ENCODE results near the gene HSPB2. TPM values are rescaled to one million over a fixed set of nuclear protein-coding genes. Genes with fewer than 3 reads are reported as not detected.
"Not testable (repeated sequence)": the region's sequence is repeated elsewhere in the genome, so short reads cannot be mapped to it uniquely, and the experiment has no call there.

HSPB2 gene
- total RNA-seq, 6 experiments from 2014 or later, result 1.7 to 7.8 (median 5.4) TPM

DNA sequence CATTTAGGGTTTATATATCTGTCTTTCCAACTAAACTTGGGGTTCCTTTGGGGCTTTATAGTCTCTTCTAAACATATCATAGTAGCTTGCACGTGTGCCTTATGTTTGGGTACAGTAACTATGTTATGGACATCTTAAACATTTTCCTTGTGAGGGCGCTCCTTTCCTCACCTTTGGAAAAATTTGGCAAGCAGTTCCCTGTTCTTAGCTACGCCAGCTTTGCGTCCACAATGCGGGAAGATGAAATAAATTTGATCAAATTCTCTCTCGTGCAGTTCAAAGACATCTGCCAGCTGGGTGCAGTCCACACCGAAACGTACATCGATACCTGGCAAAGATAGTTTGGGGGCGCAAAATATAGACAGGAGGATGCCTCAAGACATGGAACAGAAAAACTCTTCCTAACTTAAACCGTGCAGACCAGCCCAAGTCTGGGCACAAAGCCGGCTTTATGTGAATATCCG lies 34.1 kb upstream of the HSPB2 start:
- peak overlapping the region; percentile 93 for H3K4me3 Mint-ChIP-seq
- no peaks in the 10 kb centered on the region for H3K27me3 Mint-ChIP-seq (ENCODE audit: insufficient read depth)
- peak; percentile 10 for DNase-seq
- H3K36me3 Mint-ChIP-seq (ENCODE audit: low read depth), result peaks cover 5% of the 10 kb centered on the region
- peaks cover 17% of the 10 kb centered on the region for H3K4me1 Mint-ChIP-seq (ENCODE audit: low read depth)
- TF ChIP-seq, protein P1, sequence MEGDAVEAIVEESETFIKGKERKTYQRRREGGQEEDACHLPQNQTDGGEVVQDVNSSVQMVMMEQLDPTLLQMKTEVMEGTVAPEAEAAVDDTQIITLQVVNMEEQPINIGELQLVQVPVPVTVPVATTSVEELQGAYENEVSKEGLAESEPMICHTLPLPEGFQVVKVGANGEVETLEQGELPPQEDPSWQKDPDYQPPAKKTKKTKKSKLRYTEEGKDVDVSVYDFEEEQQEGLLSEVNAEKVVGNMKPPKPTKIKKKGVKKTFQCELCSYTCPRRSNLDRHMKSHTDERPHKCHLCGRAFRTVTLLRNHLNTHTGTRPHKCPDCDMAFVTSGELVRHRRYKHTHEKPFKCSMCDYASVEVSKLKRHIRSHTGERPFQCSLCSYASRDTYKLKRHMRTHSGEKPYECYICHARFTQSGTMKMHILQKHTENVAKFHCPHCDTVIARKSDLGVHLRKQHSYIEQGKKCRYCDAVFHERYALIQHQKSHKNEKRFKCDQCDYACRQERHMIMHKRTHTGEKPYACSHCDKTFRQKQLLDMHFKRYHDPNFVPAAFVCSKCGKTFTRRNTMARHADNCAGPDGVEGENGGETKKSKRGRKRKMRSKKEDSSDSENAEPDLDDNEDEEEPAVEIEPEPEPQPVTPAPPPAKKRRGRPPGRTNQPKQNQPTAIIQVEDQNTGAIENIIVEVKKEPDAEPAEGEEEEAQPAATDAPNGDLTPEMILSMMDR (IDR thresholded peaks at IDR 0.05), result no peak
- peak overlapping the region; percentile 99 for H3K27ac Mint-ChIP-seq
- no peaks in the 10 kb centered on the region for H3K9me3 Mint-ChIP-seq

DNA sequence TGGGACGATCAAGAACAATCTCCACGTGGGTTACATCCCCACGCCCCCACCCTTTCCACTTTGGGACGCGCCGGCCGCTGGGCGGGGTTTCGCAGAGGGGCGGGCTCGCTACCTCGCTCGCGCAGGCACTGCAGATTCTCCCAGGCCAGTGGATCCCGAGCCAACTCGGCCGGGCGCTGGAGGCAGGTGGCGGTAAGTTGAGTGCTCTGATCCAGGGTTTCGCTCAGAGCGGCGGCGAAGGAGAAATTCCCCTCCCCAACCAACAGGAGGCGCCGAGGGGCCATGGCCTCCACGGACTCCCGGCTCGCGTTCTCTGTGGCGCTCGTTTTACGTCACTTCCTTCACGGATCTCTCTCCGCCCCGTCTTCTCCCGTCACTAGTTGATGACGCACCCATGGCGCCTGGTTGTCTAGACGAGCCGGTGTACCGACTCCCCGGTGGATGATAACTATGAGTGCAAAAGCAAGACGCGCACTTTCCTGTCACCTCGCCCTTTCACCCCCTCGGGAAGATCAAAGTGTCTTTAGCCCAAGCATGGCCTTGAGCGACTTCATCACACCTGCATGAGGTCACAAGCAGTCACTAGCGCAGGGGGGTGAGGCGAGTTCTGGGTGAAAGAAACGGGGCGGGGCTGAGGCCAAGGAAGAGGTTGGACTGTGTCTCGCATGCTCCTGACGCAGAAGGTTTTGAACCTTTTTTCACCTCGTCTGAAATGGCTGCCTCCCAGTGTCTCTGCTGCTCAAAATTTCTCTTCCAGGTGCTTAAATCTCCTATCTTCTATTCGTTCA lies 33.5 kb upstream of the HSPB2 start, which contains the start of the genes CFAP68 and FDXACB1:
TSS of gene CFAP68 (plus strand) at position 693 of the 788 bp plus-strand sequence. CDS start at position 713, 20 bp downstream.
TSS of gene FDXACB1 (minus strand) at position 317 of the 788 bp plus-strand sequence. CDS start at position 284, 33 bp downstream.
- peaks cover 5% of the 10 kb centered on the region for H3K36me3 Mint-ChIP-seq (ENCODE audit: low read depth)
- peak within 1 kb of the TSS; percentile 99 for H3K27ac Mint-ChIP-seq
- H3K27me3 Mint-ChIP-seq (ENCODE audit: insufficient read depth), result no peaks in the 10 kb centered on the region
- H3K4me3 Mint-ChIP-seq, result peak within 1 kb of the TSS; percentile 93
- peak; percentile 95 for DNase-seq
- TF ChIP-seq, protein P1 (IDR thresholded peaks at IDR 0.05), result peak; percentile 95
- H3K9me3 Mint-ChIP-seq, result no peaks in the 10 kb centered on the region
- H3K4me1 Mint-ChIP-seq (ENCODE audit: low read depth), result peaks cover 17% of the 10 kb centered on the region

DNA sequence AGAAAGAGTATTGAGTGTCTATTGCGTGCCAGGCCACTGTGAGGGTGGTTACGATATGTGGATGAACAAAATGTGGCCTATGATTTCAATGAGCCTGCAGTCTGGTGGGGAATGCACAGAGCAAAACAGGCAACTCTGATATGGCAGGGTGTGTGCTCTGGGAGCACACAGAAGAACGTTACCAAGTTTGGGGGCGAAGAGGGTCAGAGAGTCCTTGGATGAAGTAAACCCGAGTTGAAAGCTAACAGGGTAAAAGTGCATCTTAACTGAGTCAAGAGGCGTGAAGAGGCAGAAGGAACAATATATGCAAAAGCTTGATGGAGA lies 32.9 kb upstream of the HSPB2 start:
- no peak for DNase-seq
- Mint-ChIP-seq H3K27ac (peak overlapping the region; percentile 99), H3K4me1 (ENCODE audit: low read depth) (peaks cover 17% of the 10 kb centered on the region), H3K27me3 (ENCODE audit: insufficient read depth) (no peaks in the 10 kb centered on the region), H3K4me3 (peak overlapping the region; percentile 93), H3K9me3 (no peaks in the 10 kb centered on the region), H3K36me3 (ENCODE audit: low read depth) (peaks cover 5% of the 10 kb centered on the region)
- TF ChIP-seq, protein P1 (IDR thresholded peaks at IDR 0.05), result no peak

DNA sequence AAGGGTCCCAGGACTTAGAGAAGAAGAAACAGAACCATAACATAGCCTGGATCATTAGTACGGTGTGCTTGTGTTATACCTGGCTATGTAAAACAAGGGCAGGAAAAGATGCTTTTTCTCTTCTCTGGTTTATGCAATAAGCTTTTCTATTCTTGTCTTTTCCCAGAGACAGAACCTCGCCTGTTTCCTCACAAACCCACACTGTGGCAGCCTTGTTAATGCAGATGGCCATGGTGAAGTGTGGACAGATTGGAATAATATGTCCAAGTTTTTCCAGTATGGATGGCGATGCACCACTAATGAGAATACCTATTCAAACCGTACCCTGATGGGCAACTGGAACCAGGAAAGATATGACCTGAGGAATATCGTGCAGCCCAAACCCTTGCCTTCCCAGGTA lies 30.3 kb upstream of the HSPB2 start:
- H3K9me3 Mint-ChIP-seq, result no peaks in the 10 kb centered on the region
- H3K4me1 Mint-ChIP-seq (ENCODE audit: low read depth), result peaks cover 17% of the 10 kb centered on the region
- peaks cover 5% of the 10 kb centered on the region for H3K36me3 Mint-ChIP-seq (ENCODE audit: low read depth)
- TF ChIP-seq, protein P1 (IDR thresholded peaks at IDR 0.05), result no peak
- H3K27me3 Mint-ChIP-seq (ENCODE audit: insufficient read depth), result no peaks in the 10 kb centered on the region
- no peak for DNase-seq
- no peak overlapping the region for H3K27ac Mint-ChIP-seq
- H3K4me3 Mint-ChIP-seq, result no peak overlapping the region

DNA sequence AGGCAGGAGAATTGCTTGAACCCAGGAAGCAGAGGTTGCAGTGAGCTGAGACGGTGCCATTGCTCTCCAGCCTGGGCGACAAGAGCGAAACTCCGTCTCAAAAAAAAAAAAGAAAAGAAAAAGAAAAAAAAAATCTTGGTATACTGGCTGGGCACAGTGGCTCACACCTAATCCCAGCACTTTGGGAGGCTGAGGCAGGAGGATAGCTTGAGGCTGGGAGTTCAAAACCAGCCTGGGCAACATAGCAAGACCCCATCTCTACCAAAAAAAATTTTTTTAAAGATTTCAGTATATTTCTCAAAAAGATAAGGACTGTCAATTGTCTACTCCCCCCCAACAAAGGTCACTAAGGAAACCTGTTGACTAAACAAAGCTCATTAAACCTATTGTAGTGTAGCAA lies 27.5 kb upstream of the HSPB2 start:
- H3K27me3 Mint-ChIP-seq (ENCODE audit: insufficient read depth); DNase-seq; H3K27ac Mint-ChIP-seq; H3K36me3 Mint-ChIP-seq (ENCODE audit: low read depth); H3K9me3 Mint-ChIP-seq; H3K4me3 Mint-ChIP-seq; H3K4me1 Mint-ChIP-seq (ENCODE audit: low read depth): not testable (repeated sequence)

DNA sequence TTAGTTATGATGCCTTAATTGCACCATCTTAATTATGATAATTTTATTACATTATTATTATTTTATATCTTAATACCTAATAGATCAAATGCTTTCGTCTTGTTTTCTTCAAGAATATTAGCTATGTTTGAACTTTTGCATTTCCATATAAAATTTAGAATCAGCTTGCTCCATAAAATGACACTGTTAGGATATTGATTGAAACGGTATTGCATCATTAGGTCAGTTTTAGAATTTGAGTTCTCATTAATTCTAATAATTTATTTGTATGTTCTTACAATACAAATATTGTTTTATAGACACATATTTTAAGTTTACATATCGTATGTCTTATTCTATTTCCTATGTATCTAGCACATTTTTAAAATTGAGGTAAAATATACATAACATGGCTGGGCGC lies 26.5 kb upstream of the HSPB2 start:
- Mint-ChIP-seq H3K36me3 (ENCODE audit: low read depth) (no peaks in the 10 kb centered on the region), H3K27me3 (ENCODE audit: insufficient read depth) (peaks cover 7% of the 10 kb centered on the region), H3K9me3 (no peaks in the 10 kb centered on the region), H3K27ac (no peak overlapping the region), H3K4me1 (ENCODE audit: low read depth) (no peaks in the 10 kb centered on the region), H3K4me3 (no peak overlapping the region)
- TF ChIP-seq, protein P1 (IDR thresholded peaks at IDR 0.05), result no peak
- DNase-seq, result no peak
